GM21737 (cell line): Measurements from ENCODE around the gene TFAP2C.
"Not testable (repeated sequence)": the region's sequence is repeated elsewhere in the genome, so short reads cannot be mapped to it uniquely, and the experiment has no call there.

ENCODE experiments used
- ATAC-seq: cut with Tn5 transposase; IDR thresholded peaks from one replicate; pipeline ENCODE4 v1.9.1; 2021; ENCODE audit warnings: mild to moderate bottlenecking, moderate library complexity; ENCODE audit not compliant: unreplicated experiment

TFAP2C gene

GRCh38 chr20:56637576-56637975 lies 8.5 kb downstream of the TFAP2C start:
- ATAC-seq, result no peak

- ATAC-seq, result no peak
Measured at GRCh38 chr20:56646599-56646998, 17.5 kb downstream of the TFAP2C start.

- ATAC-seq, result no peak
Measured at GRCh38 chr20:56653211-56653610, 24.1 kb downstream of the TFAP2C start.

DNA sequence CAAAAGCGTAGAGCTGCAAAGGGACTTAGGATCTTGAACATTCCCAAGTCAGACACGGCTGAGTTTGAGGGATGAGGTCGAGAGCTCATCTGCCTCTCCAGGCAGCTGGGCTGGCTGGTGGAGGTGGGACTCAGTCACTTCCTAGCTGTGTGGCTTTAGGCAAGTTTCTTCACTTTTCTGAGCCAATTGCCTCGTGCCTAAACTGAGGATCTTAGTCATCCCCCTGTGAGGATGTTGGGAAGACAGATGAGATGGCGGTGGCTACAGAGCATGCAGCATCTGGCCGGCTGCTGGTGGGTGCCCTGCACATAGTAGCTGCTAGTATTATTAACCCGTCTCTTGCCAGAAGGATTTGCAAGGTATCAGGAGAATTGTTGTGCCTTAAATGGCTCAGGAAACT lies 27.5 kb downstream of the TFAP2C start:
- ATAC-seq, result no peak

GRCh38 chr20:56657879-56658278 lies 28.8 kb downstream of the TFAP2C start:
- ATAC-seq, result no peak

DNA sequence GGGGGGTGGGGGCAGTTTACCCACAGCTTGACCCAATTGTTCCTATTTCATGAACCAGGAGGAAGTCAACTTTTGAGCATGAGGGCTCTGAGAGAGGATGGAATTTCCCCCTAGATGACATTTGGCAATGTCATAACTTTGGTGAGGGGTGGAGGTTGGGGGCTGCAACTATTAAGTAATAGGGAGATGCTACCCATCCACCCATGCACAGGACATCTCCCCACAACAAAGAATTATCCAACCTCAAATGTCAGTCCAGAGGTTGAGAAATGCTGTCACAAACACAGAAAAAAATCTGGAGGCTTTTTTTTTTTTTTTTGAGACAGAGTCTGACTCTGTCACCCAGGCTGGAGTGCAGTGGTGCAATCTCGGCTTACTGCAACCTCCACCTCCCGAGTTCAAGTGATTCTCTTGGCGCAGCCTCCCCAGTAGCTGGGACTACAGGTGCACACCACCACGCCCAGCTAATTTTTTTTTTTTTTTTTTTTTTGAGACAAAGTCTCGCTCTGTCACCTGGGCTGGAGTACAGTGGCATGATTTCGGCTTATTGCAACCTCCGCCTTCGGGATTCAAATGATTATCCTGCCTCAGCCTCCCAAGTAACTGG lies 29.3 kb downstream of the TFAP2C start:
- ATAC-seq, result not testable (repeated sequence)

- ATAC-seq, result no peak
Measured at GRCh38 chr20:56663660-56664059, 34.6 kb downstream of the TFAP2C start.

DNA sequence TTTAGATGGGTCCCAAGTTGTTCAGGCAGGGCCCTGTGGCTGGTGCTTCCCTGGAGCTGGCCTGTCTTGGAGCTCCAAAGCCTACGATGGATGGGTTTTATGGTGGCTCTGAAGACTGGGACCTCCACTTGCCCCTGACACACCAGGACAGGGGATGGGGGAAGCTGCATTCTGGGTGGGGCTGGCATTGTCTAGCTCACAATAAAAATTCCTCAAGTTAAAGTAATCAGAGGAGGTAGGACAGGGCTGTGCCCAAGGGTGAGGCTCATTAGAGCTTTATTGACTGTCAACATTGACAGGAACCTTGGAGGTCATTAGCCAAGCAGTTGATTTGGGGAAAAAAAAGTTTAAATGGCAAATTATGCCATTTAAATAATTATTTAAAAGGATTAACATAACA lies 35.7 kb downstream of the TFAP2C start:
- no peak for ATAC-seq

GRCh38 chr20:56665806-56666205 lies 36.7 kb downstream of the TFAP2C start:
- no peak for ATAC-seq

DNA sequence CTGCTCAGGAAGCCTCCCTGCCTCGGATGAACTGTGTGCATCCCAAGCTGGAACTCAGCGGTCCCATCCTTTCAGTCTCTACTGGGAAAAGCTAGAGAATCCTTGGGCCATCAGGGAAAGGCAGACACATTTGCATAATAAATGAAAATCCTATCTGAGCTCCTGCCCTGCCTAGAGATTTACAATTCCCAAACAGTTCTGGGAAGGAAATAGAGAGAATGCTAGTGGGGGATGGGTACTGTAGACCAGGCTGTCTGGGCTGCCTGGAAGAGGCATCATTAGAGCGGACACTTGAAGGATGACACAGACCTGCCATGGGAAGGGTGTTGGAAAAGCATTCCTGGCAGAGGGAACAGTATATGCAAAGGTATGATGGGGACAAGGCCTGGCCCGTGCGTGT lies 44.3 kb downstream of the TFAP2C start:
- ATAC-seq, result no peak

GRCh38 chr20:56676001-56676400 lies 46.9 kb downstream of the TFAP2C start:
- ATAC-seq, result no peak

DNA sequence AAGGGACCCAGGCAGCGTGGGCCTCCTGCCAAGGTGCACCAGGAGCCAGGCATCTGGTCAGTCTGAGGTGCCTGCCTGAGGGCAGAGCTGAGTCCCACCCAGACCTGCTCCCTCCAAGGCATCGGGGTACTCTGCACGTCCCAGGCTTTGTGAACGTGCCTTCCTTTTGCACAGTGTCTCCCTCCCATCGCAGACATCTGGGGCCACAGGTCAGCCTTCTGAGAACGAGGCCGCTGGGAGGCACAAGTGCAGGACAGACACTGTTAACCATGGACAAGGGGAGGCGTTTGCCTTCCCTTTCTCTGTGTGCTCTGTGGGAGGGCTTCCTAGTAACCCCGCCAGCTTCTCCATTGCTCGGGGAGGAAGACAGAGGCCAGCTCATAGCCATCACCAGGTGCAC lies 47.6 kb downstream of the TFAP2C start:
- ATAC-seq, result no peak

DNA sequence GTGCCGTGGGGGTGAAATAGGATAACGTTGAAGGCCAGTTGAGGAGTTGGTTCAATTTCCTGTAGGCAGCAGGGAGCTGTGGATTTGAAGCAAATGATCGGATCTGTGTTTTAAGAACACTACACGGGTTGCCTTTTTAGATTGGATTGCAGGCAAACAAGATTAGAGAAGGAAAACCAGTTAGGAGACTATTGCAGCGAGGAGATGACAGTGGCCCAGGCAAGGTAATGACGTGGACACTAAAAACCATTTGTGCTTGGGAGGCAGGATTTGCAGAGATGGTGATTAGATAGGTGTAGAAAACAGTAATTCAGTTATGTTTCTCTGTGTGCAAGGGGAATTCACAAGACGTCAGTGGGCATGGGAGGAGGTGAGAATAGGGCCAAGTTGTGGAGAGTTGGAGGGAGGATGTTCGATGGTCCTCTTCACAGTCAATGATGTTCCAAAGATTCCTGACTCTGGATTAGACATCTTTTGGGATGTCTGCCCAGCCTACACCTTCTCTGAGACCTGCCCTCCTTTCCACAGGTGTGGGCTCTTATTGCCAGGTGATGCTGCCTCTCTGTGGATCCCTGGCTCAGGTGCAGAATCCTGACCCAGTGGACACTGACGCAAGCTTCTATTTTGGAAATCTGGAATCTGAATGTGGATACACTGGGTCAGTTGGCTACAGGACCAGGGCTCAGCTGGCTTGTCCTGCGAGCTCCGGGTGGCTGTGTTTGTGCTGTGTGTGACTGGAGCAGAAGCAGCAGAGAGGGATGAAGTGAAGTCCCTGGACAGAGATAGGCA lies 54.2 kb downstream of the TFAP2C start:
- ATAC-seq, result no peak

GRCh38 chr20:56685879-56686278 lies 56.8 kb downstream of the TFAP2C start:
- ATAC-seq, result no peak

DNA sequence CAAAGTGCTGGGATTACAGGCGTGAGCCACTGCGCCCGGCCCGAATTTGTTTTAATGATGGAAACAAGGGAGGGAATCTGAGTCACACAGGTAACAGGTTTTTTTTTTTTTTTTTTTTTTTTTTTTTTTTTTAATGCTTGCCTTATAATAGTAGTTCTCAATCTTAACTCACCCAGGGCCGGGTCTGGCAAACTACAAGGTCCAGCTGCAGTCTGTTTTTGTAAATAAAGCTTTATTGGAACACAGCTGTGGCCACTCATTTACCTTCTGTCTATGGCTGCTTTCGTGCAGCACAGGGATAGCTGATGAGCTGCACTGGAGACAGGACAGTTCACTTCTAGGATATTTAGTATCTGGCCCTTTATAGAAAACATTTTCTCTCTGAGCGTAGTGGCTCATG lies 58.0 kb downstream of the TFAP2C start:
- no peak for ATAC-seq

GRCh38 chr20:56688106-56688505 lies 59.0 kb downstream of the TFAP2C start:
- ATAC-seq, result no peak
